Effector memory CD8-positive, alpha-beta T cell (primary cell): ENCODE results near the gene IFNG-AS1.

Source experiments
- ATAC-seq: fragments of 150-1000 bp; cut with Tn5 transposase; replicated peaks from 2 replicates; pipeline ENCODE4 v1.10.0; 2021; ENCODE audit warnings: mild to moderate bottlenecking, moderate library complexity
- DNase-seq, 3 experiments: peaks; one replicate each; pipeline ENCODE4 v3.0.0; 2021
- H3K27ac Mint-ChIP-seq, 2 donors: one replicate each; pipeline ENCODE4 v1.8.0; 2022; ENCODE audit warnings: mild to moderate bottlenecking in 2 of 2, mixed read lengths in 2 of 2, moderate library complexity in 2 of 2
- H3K27me3 Mint-ChIP-seq, 2 donors: one replicate each; pipeline ENCODE4 v1.8.0; 2022; ENCODE audit warnings: mixed read lengths in 2 of 2
- H3K36me3 Mint-ChIP-seq: one replicate; pipeline ENCODE4 v1.8.0; 2022; ENCODE audit warnings: mild to moderate bottlenecking, moderate library complexity, mixed read lengths; ENCODE audit not compliant: insufficient read depth
- H3K4me1 Mint-ChIP-seq, 2 donors: one replicate each; pipeline ENCODE4 v1.8.0; 2022; ENCODE audit warnings: low read depth in 2 of 2, mixed read lengths in 2 of 2
- H3K4me3 Mint-ChIP-seq, 2 donors: one replicate each; pipeline ENCODE4 v1.8.0; 2022; ENCODE audit warnings: mild to moderate bottlenecking in 2 of 2, mixed read lengths in 2 of 2, moderate library complexity in 2 of 2
- H3K9me3 Mint-ChIP-seq, 2 donors: one replicate each; pipeline ENCODE4 v1.8.0; 2022; ENCODE audit warnings: mixed read lengths in 2 of 2

The IFNG-AS1 gene

DNA sequence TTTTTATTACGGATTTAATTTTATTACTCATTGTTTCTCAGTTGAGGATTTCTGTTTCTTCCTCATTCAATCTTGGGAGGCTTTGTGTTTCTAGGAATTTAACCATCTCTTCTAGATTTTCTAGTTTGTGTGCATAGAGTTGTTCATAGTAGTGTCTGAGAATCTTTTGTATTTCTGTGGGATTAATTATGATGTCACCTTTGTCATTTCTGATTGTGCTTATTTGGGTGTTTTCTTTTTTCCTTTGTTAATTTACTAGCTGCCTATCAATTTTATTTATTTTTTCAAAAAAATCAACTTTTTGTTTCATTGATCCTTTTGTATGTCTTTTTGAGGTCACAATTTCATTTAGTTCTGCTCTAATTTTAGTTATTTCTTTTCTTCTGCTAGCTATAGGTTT, 75.9 kb downstream of the IFNG-AS1 start:
- DNase-seq, result no peak
- Mint-ChIP-seq H3K27me3 (no peaks in the 10 kb centered on the region), H3K27ac (peak overlapping the region in 1 of 2 donors; percentile 9), H3K4me1 (peaks cover 14 to 15% of the 10 kb centered on the region in 2 donors), H3K9me3 (peaks cover 14 to 21% of the 10 kb centered on the region in 2 donors), H3K36me3 (no peaks in the 10 kb centered on the region), H3K4me3 (no peak overlapping the region)
- no peak for ATAC-seq

DNA sequence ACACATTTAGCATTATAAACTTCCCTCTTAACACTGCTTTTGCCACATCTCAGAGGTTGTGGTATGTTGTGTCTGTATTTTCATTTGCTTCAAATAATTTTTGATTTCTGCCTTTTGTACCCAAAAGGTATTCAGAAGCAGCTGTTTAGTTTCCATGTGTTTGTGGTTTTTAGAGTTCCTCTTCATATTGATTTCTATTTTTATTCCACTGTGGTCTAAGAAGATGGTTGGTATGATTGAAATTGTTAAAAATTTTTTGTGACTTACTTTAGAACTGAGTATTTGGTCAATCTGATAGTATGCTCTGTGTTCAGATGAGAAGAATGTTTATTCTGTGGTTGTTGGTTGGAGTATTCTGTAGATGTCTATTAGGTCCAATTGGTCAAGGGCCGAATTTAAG, 76.4 kb downstream of the IFNG-AS1 start:
- Mint-ChIP-seq H3K9me3 (peaks cover 14 to 21% of the 10 kb centered on the region in 2 donors), H3K4me3 (no peak overlapping the region), H3K27ac (peak overlapping the region in 1 of 2 donors; percentile 9), H3K27me3 (no peaks in the 10 kb centered on the region), H3K4me1 (peaks cover 17 to 19% of the 10 kb centered on the region in 2 donors), H3K36me3 (no peaks in the 10 kb centered on the region)
- ATAC-seq (no peak), DNase-seq (no peak)

DNA sequence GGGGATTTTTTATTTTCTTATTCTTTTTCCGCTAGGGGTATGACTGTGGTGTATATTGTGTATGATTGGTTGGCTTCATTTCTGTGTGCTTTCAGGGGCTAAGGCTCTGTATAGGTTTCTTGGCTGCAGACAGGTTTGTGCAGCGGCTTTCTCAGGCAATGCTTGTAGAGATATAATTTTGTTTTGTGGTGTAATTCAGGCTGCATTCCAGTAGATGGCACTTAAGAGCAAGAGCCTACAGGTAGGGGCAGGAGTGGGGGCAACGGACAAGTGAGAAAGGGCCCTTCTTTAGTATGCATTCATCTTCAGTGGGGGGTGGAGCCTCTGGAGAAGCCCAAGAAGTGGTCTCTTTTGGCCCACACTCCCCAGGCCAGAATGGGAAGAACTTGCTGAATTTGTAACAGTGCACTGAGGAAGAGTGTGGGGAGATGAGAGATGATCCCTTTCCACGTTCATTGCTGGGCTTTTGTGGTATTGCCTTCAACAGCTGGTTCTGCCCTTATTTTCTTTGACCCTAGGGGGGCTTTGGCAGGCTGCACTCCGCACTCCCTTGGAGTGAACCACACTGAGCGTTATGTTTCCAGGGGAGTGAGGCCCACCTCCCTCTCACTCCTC, 78.6 kb downstream of the IFNG-AS1 start:
- Mint-ChIP-seq H3K4me1 (peaks cover 17 to 22% of the 10 kb centered on the region in 2 donors), H3K27ac (no peak overlapping the region), H3K4me3 (no peak overlapping the region), H3K9me3 (peaks cover 6 to 8% of the 10 kb centered on the region in 2 donors), H3K36me3 (no peaks in the 10 kb centered on the region), H3K27me3 (no peaks in the 10 kb centered on the region)
- ATAC-seq (no peak), DNase-seq (no peak)

DNA sequence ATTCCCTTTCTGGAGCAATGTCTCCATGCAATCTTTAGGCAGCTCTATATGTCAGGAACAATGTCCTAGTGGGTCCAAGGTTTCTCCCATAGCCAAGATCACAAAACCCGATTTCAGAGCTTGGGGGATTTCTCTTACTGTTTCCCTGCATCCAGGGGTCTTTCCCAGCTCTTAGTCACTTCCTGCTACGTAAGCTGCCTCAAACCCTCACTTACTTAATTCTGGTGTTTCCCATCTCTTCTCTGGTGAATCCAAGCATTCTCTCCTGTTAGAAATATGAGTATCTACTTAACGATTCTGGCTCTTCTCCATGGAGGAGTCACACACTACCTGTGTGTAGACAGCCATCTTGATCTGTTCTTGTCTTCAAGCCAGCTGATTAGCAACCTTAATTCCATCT, 80.0 kb downstream of the IFNG-AS1 start:
- DNase-seq, result no peak
- no peak for ATAC-seq
- H3K36me3 Mint-ChIP-seq, result no peaks in the 10 kb centered on the region
- peaks cover 4 to 8% of the 10 kb centered on the region in 2 donors for H3K9me3 Mint-ChIP-seq
- H3K4me3 Mint-ChIP-seq, result no peak overlapping the region
- H3K4me1 Mint-ChIP-seq, result peaks cover 17 to 19% of the 10 kb centered on the region in 2 donors
- H3K27ac Mint-ChIP-seq, result no peak overlapping the region
- H3K27me3 Mint-ChIP-seq, result no peaks in the 10 kb centered on the region
